Hepatocyte (in vitro differentiated cells): ENCODE data around the gene SENP1. TPM values are rescaled to one million over a fixed set of nuclear protein-coding genes. Genes with fewer than 3 reads are reported as not detected.
A peak's percentile ranks its signal among the peaks of the same experiment; 100 is the strongest.

Experiments
- DNase-seq: peaks from one replicate; pipeline ENCODE4 v3.0.0-alpha.2; 2016; ENCODE audit warnings: low spot score
- H2AFZ ChIP-seq: fragments of 200-600 bp; sonication (generic); 2 replicates; pipeline ENCODE4 v1.6.0; 2016; ENCODE audit warnings: antibody characterized with exemption, mild to moderate bottlenecking
- H3K27ac ChIP-seq: fragments of 200-600 bp; sonication (generic); 2 replicates; pipeline ENCODE4 v1.5.1; 2016; ENCODE audit warnings: mild to moderate bottlenecking
- H3K27me3 ChIP-seq: fragments of 200-600 bp; sonication (generic); 2 replicates; pipeline ENCODE4 v1.6.1; 2016
- H3K36me3 ChIP-seq: fragments of 200-600 bp; sonication (generic); replicated peaks from 2 replicates; pipeline ENCODE4 v1.5.1; 2016; ENCODE audit warnings: low read depth; ENCODE audit not compliant: insufficient read depth
- H3K4me1 ChIP-seq: fragments of 200-600 bp; sonication (generic); 2 replicates; pipeline ENCODE4 v1.5.1; 2016; ENCODE audit warnings: mild to moderate bottlenecking, moderate library complexity; ENCODE audit not compliant: insufficient read depth
- H3K4me2 ChIP-seq: fragments of 200-600 bp; sonication (generic); 2 replicates; pipeline ENCODE4 v1.6.0; 2016
- H3K4me3 ChIP-seq: fragments of 200-600 bp; sonication (generic); 2 replicates; pipeline ENCODE4 v1.5.1; 2016; ENCODE audit warnings: mild to moderate bottlenecking
- H3K79me2 ChIP-seq: fragments of 200-600 bp; sonication (generic); 2 replicates; pipeline ENCODE4 v1.6.0; 2017; ENCODE audit warnings: mild to moderate bottlenecking
- H3K9me2 ChIP-seq: fragments of 200-600 bp; sonication (generic); replicated peaks from 2 replicates; pipeline ENCODE4 v1.6.0; 2017; ENCODE audit warnings: mild to moderate bottlenecking; ENCODE audit not compliant: insufficient read depth
- H3K9me3 ChIP-seq: fragments of 200-600 bp; sonication (generic); 2 replicates; pipeline ENCODE4 v1.5.1; 2016; ENCODE audit warnings: low read depth, mild to moderate bottlenecking
- H4K20me1 ChIP-seq: fragments of 200-600 bp; sonication (generic); 2 replicates; pipeline ENCODE4 v1.6.0; 2016; ENCODE audit warnings: mild to moderate bottlenecking; ENCODE audit not compliant: insufficient read depth, poor library complexity, severe bottlenecking
- EZH2 ChIP-seq: fragments of 200-600 bp; sonication (generic); IDR thresholded peaks from 2 replicates; pipeline ENCODE4 v1.6.1; 2016; ENCODE audit warnings: antibody characterized with exemption, mild to moderate bottlenecking, borderline replicate concordance
- EZH2phosphoT487 ChIP-seq: fragments of 200-600 bp; sonication (generic); IDR thresholded peaks from one replicate; pipeline ENCODE4 v1.6.1; 2018; ENCODE audit warnings: antibody characterized with exemption, mild to moderate bottlenecking, low read depth, moderate library complexity; ENCODE audit not compliant: unreplicated experiment, severe bottlenecking
- WGBS: methylation state at CpG from one replicate; pipeline ENCODE4 v1.1.6; 2016; ENCODE audit warnings: low lambda C conversion rate; ENCODE audit errors: missing lambda C conversion rate; 5-methylcytosine and 5-hydroxymethylcytosine counted together
- polyA plus RNA-seq: library from polyadenylated mRNA; unstranded; fragments of >200 nt; fragmentation: Nextera tagmentation; extraction: Ambion mirVana; gene quantifications from 2 replicates; pipeline ENCODE4 v1.2.1, GENCODE V29; 2016
- total RNA-seq: library from RNA; depleted of rRNA; stranded (reverse); fragments of >200 nt; gene quantifications from 2 replicates; pipeline ENCODE4 v1.2.3, GENCODE V29; 2014
- TF ChIP-seq, protein P1 (sequence below): fragments of 200-600 bp; sonication (generic); IDR thresholded peaks from 2 replicates; pipeline ENCODE4 v1.5.1; 2016; ENCODE audit warnings: antibody characterized with exemption, mild to moderate bottlenecking; ENCODE audit not compliant: poor library complexity

SENP1 gene
- total and polyA plus RNA-seq, 2 experiments from 2014 or later, result 3.9 to 16.9 TPM

DNA sequence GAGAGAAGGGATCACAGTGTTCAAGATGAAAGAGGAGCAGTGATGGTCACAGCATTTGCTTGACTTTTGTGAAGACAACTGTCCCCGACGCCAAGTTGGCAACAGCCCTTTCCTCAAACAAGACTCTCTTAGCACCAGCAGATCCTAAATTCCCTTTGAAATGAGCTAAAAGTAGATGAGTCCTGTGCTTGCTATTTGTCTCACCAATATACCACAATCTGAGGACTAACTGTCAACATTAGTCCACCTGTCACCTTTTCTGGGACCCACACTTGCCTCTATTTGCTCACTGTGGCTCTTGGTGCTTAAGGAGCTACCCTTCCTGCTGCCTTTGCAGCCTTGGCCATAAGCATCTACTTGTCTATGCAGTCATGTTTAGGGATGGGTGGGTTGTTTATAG is 54.2 kb downstream of the SENP1 start:
- no peaks in the 10 kb centered on the region for H4K20me1 ChIP-seq
- H3K27ac ChIP-seq, result no peak overlapping the region
- 100% methylated on average over 2 of the region's 2 CpGs for WGBS
- H3K4me3 ChIP-seq, result no peak overlapping the region
- H3K79me2 ChIP-seq, result no peaks in the 10 kb centered on the region
- no peak overlapping the region for H3K4me2 ChIP-seq
- no peaks in the 10 kb centered on the region for H3K36me3 ChIP-seq
- TF ChIP-seq, protein P1, sequence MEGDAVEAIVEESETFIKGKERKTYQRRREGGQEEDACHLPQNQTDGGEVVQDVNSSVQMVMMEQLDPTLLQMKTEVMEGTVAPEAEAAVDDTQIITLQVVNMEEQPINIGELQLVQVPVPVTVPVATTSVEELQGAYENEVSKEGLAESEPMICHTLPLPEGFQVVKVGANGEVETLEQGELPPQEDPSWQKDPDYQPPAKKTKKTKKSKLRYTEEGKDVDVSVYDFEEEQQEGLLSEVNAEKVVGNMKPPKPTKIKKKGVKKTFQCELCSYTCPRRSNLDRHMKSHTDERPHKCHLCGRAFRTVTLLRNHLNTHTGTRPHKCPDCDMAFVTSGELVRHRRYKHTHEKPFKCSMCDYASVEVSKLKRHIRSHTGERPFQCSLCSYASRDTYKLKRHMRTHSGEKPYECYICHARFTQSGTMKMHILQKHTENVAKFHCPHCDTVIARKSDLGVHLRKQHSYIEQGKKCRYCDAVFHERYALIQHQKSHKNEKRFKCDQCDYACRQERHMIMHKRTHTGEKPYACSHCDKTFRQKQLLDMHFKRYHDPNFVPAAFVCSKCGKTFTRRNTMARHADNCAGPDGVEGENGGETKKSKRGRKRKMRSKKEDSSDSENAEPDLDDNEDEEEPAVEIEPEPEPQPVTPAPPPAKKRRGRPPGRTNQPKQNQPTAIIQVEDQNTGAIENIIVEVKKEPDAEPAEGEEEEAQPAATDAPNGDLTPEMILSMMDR, result no peak
- TF ChIP-seq EZH2phosphoT487, result no peak
- no peak for TF ChIP-seq EZH2
- H3K27me3 ChIP-seq, result no peaks in the 10 kb centered on the region
- no peaks in the 10 kb centered on the region for H3K9me2 ChIP-seq
- no peaks in the 10 kb centered on the region for H3K4me1 ChIP-seq
- no peaks in the 10 kb centered on the region for H3K9me3 ChIP-seq
- no peak for DNase-seq
- H2AFZ ChIP-seq, result no peak overlapping the region

DNA sequence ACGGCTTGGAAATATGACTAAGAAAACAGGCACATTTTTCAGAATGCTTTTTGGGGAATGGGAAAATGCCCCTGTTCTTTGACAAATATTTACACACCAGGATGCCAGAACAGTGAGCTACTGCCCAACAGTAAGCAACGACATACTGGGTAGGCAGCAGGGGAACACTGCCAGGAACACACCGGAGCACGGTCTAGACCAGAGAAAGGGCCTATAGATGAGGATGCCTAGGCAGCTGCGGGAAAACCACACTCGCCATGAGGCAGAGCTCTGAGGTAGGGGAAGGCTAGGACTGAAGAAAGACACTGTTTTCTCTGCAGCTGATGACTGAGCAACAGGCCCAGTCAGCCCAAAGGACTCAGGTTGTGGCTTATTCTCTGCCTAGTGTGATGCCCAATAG is 55.7 kb downstream of the SENP1 start:
- TF ChIP-seq, protein P1, result no peak
- TF ChIP-seq EZH2phosphoT487 (no peak), EZH2 (no peak)
- Histone ChIP-seq H3K4me3 (no peak overlapping the region), H2AFZ (no peak overlapping the region), H3K4me1 (no peaks in the 10 kb centered on the region), H3K9me2 (no peaks in the 10 kb centered on the region), H3K36me3 (no peaks in the 10 kb centered on the region), H3K27ac (no peak overlapping the region), H3K27me3 (no peaks in the 10 kb centered on the region), H3K9me3 (no peaks in the 10 kb centered on the region), H3K4me2 (no peak overlapping the region), H4K20me1 (no peaks in the 10 kb centered on the region), H3K79me2 (no peaks in the 10 kb centered on the region)
- DNase-seq, result no peak
- WGBS, result over 99% methylated on average over 6 of the region's 6 CpGs

GRCh38 chr12:48045965-48046518 is 59.8 kb downstream of the SENP1 start:
- H3K79me2 ChIP-seq, result no peaks in the 10 kb centered on the region
- TF ChIP-seq, protein P1, result no peak
- TF ChIP-seq EZH2phosphoT487 (no peak), EZH2 (no peak)
- DNase-seq, result no peak
- no peaks in the 10 kb centered on the region for H3K36me3 ChIP-seq
- no peaks in the 10 kb centered on the region for H3K27me3 ChIP-seq
- H3K4me1 ChIP-seq, result no peaks in the 10 kb centered on the region
- no peak overlapping the region for H3K4me2 ChIP-seq
- no peaks in the 10 kb centered on the region for H3K9me3 ChIP-seq
- WGBS, result 88% methylated on average over 2 of the region's 2 CpGs
- H3K27ac ChIP-seq, result peak overlapping the region; percentile 24
- H4K20me1 ChIP-seq, result no peaks in the 10 kb centered on the region
- H3K9me2 ChIP-seq, result no peaks in the 10 kb centered on the region
- H3K4me3 ChIP-seq, result no peak overlapping the region
- no peak overlapping the region for H2AFZ ChIP-seq
